ENCODE data around the gene FCMR.
A peak's percentile ranks its signal among the peaks of the same experiment; 100 is the strongest.

The FCMR gene

DNA sequence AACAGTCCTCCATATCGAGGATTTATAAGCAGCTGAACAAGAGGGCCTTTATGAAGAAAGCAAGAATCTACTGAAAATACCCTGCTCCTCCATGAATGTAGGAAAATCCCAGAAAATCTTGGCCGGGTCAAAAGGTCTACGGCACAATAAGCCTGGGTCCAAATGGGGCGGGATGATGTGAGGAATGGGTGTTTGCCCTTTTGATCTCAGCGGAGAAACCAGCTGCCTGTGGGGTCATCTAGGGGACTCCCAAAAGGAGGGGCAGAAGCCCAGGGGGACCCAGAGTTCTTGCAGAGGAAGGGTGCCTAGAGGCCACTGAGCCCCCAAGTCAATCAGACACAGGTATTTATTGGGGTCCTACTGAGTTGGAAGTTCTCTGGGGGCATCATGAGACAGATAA is 35.9 kb upstream of the FCMR start:
- Histone ChIP-seq H3K9ac (ENCODE audit: low read depth, low read length) (no peak overlapping the region), H4K20me1 (ENCODE audit: insufficient read depth, low read length) (no peaks in the 10 kb centered on the region), H3K27ac (ENCODE audit: low read length) (no peak overlapping the region), H3K9me3 (ENCODE audit: insufficient read depth, low read length, severe bottlenecking) (no peaks in the 10 kb centered on the region), H3K27me3 (ENCODE audit: insufficient read depth, low read length, poor library complexity) (no peaks in the 10 kb centered on the region), H3K79me2 (ENCODE audit: insufficient read depth, low read length) (no peaks in the 10 kb centered on the region), H3K4me2 (ENCODE audit: insufficient read depth, low read length) (no peak overlapping the region), H3K4me3 (ENCODE audit: low read depth in 1 of 2, low read length in 2 of 2) (no peak overlapping the region), H3K4me1 (ENCODE audit: insufficient read depth, low read length) (peaks cover 13% of the 10 kb centered on the region), H2AFZ (ENCODE audit: low read depth, low read length) (no peak overlapping the region), H3K36me3 (ENCODE audit: insufficient read depth, low read length) (no peaks in the 10 kb centered on the region)
- DNase-seq (no peak), ATAC-seq (ENCODE audit: insufficient read depth, low read depth) (no peak)
- TF ChIP-seq EZH2 (IDR thresholded peaks at IDR 0.05; ENCODE audit: borderline replicate concordance, low read depth, low read length, severe bottlenecking) = no peak
- TF ChIP-seq, protein P1, sequence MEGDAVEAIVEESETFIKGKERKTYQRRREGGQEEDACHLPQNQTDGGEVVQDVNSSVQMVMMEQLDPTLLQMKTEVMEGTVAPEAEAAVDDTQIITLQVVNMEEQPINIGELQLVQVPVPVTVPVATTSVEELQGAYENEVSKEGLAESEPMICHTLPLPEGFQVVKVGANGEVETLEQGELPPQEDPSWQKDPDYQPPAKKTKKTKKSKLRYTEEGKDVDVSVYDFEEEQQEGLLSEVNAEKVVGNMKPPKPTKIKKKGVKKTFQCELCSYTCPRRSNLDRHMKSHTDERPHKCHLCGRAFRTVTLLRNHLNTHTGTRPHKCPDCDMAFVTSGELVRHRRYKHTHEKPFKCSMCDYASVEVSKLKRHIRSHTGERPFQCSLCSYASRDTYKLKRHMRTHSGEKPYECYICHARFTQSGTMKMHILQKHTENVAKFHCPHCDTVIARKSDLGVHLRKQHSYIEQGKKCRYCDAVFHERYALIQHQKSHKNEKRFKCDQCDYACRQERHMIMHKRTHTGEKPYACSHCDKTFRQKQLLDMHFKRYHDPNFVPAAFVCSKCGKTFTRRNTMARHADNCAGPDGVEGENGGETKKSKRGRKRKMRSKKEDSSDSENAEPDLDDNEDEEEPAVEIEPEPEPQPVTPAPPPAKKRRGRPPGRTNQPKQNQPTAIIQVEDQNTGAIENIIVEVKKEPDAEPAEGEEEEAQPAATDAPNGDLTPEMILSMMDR (IDR thresholded peaks at IDR 0.05; ENCODE audit: borderline replicate concordance, extremely low read depth, low read length, poor library complexity, severe bottlenecking) = no peak

DNA sequence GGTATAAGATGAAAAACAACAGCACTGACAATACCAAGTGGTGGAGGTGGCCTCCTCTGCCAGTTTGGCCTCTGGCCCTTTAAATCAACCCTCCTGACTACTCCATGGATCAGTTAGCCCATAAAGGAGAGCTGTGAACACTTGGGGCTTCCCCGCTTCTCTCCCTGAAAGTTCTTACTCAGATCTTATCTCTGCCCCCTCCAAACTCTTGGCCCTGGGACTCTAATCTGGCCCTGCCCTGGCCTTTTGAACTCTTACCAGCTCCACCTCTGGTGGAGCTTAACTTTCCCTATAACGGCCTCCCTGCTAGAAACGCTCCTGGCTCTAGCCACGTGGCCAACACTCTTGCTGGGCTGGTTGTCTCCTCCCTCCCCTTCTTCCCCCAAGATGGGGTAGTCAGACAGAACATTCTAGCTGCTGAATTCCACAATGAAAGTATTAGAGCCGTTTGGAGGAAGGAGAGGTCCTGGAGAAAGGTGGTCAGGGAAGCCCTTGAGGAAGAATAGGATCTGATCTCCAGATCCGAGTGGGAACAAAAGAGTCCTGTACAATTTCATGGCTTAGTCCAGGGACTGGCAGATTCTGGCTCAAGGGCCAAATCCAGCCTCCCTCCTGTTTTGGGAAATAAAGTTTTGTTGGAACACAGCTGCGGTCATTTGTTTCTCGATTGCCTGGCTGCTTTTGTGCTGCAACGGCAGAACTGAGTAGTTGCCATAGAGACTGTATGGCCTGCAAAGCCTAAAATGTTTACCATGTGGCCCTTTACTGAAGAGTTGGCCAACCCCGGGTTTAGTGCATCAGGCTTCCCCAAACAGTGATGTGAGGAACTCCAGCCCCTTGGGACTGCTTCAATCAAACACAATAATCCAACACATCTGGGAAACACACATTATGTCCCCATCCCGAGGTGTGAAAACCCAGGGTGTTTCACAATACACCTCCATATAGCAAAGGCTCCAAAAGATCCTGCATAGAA is 34.0 kb upstream of the FCMR start:
- H3K27me3 ChIP-seq (ENCODE audit: insufficient read depth, low read length, poor library complexity) = no peaks in the 10 kb centered on the region
- no peaks in the 10 kb centered on the region for H3K9me3 ChIP-seq (ENCODE audit: insufficient read depth, low read length, severe bottlenecking)
- no peak overlapping the region for H3K4me2 ChIP-seq (ENCODE audit: insufficient read depth, low read length)
- H3K27ac ChIP-seq (ENCODE audit: low read length) = no peak overlapping the region
- no peak overlapping the region for H3K9ac ChIP-seq (ENCODE audit: low read depth, low read length)
- no peaks in the 10 kb centered on the region for H3K36me3 ChIP-seq (ENCODE audit: insufficient read depth, low read length)
- no peaks in the 10 kb centered on the region for H3K79me2 ChIP-seq (ENCODE audit: insufficient read depth, low read length)
- TF ChIP-seq, protein P1 (IDR thresholded peaks at IDR 0.05; ENCODE audit: borderline replicate concordance, extremely low read depth, low read length, poor library complexity, severe bottlenecking) = no peak
- no peak for TF ChIP-seq EZH2 (IDR thresholded peaks at IDR 0.05; ENCODE audit: borderline replicate concordance, low read depth, low read length, severe bottlenecking)
- no peak overlapping the region for H3K4me3 ChIP-seq (ENCODE audit: low read depth in 1 of 2, low read length in 2 of 2)
- H4K20me1 ChIP-seq (ENCODE audit: insufficient read depth, low read length) = no peaks in the 10 kb centered on the region
- ATAC-seq (ENCODE audit: insufficient read depth, low read depth) = no peak
- H2AFZ ChIP-seq (ENCODE audit: low read depth, low read length) = no peak overlapping the region
- no peak for DNase-seq
- no peaks in the 10 kb centered on the region for H3K4me1 ChIP-seq (ENCODE audit: insufficient read depth, low read length)

DNA sequence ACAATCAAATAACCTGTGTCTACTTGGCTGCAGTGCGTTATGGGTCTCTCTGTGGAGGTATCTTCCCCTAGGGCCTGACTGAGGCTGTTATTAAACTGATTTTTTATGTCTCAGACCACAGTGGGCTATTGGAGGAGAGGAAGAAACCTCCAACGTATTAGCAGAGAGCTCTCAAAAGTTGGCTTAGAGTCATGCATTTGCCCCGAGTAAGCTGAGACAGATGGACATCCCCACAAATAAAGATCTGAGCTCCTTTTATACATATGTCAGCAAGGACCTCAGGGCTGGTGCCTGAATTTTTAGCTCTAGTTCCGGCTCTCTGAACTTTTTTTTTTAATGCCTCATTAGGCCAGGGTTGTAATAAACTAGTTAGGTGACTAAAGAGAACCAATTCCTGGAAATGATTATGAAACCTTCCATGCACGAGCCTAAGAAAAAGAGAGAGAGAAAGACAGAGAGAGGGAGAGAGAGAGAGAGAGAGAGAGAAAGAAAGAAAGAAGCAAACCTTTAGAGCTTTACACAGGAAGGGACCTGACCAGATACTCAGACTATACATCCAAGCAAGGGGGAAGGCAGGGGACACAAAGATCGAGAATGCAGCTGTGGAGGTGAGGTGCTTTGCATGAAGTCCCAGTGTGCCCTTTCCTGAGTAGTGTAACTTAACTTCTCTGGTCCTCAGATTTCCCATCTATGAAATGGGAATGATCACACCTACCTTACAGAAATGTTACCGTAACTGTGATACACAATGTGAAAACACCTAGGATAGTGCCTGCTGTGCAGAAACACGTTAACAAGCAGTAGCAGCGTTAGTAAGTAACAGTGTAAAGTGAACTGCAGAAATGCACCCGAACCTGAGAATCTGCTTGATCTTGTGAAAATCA is 33.0 kb upstream of the FCMR start:
- Histone ChIP-seq H3K9me3 (ENCODE audit: insufficient read depth, low read length, severe bottlenecking) (no peaks in the 10 kb centered on the region), H2AFZ (ENCODE audit: low read depth, low read length) (no peak overlapping the region), H3K27me3 (ENCODE audit: insufficient read depth, low read length, poor library complexity) (no peaks in the 10 kb centered on the region), H4K20me1 (ENCODE audit: insufficient read depth, low read length) (no peaks in the 10 kb centered on the region), H3K4me2 (ENCODE audit: insufficient read depth, low read length) (no peak overlapping the region), H3K9ac (ENCODE audit: low read depth, low read length) (no peak overlapping the region), H3K79me2 (ENCODE audit: insufficient read depth, low read length) (no peaks in the 10 kb centered on the region), H3K27ac (ENCODE audit: low read length) (no peak overlapping the region), H3K36me3 (ENCODE audit: insufficient read depth, low read length) (no peaks in the 10 kb centered on the region), H3K4me3 (ENCODE audit: low read depth in 1 of 2, low read length in 2 of 2) (no peak overlapping the region), H3K4me1 (ENCODE audit: insufficient read depth, low read length) (no peaks in the 10 kb centered on the region)
- peak; percentile 58 for ATAC-seq (ENCODE audit: insufficient read depth, low read depth)
- DNase-seq = no peak
- TF ChIP-seq, protein P1 (IDR thresholded peaks at IDR 0.05; ENCODE audit: borderline replicate concordance, extremely low read depth, low read length, poor library complexity, severe bottlenecking) = no peak
- no peak for TF ChIP-seq EZH2 (IDR thresholded peaks at IDR 0.05; ENCODE audit: borderline replicate concordance, low read depth, low read length, severe bottlenecking)

Measured in DND-41 (cell line).